Upper lobe of left lung (tissue), 4 donors: ENCODE data around the gene FAM20A.

ENCODE experiments used
- CTCF ChIP-seq, 6 experiments: fragments of 450-650 bp in 4 of 6; fragments of 200-600 bp in 2 of 6; sonication (generic) in 2 of 6; IDR thresholded peaks; one replicate each; pipeline ENCODE4 v1.5.1; 2016 to 2019; ENCODE audit warnings: antibody characterized with exemption in 6 of 6
- EP300 ChIP-seq, 4 donors: sonication (generic); formaldehyde crosslinking; IDR thresholded peaks; one replicate each; pipeline ENCODE4 v1.5.1; 2017; ENCODE audit warnings: antibody characterized with exemption in 4 of 4, control low read depth in 2 of 4
- POLR2A ChIP-seq, 4 donors: fragments of 450-650 bp; IDR thresholded peaks; one replicate each; pipeline ENCODE4 v1.5.1; 2016 to 2017; ENCODE audit warnings: antibody characterized with exemption in 4 of 4, mild to moderate bottlenecking in 2 of 4
- POLR2AphosphoS5 ChIP-seq, 2 donors: sonication (generic); formaldehyde crosslinking; IDR thresholded peaks; one replicate each; pipeline ENCODE4 v1.5.1; 2017; ENCODE audit warnings: antibody characterized with exemption in 2 of 2

- no peak for TF ChIP-seq EP300 (IDR thresholded peaks at IDR 0.05)
- no peak for TF ChIP-seq POLR2A (IDR thresholded peaks at IDR 0.05)
- no peak for TF ChIP-seq POLR2AphosphoS5 (IDR thresholded peaks at IDR 0.05)
- TF ChIP-seq CTCF (IDR thresholded peaks at IDR 0.05) = no peak
Measured at GRCh38 chr17:68649324-68649723, 48.2 kb upstream of the FAM20A start.
